Endothelial cell of umbilical vein (primary cell): ENCODE measurements around the gene EDRF1. TPM values are rescaled to one million over a fixed set of nuclear protein-coding genes. Genes with fewer than 3 reads are reported as not detected.

Source experiments
- BruUV-seq: library from RNA; stranded (reverse); fragments of 400-500 nt; replicated peaks from 2 replicates; lab custom pipeline; 2021; lab: Mats Ljungman, UMichigan
- CTCF ChIA-PET: fragments of 300-600, 350-600 bp; sonication (Branson Sonifier 250); formaldehyde crosslinking; loops from one replicate; lab custom pipeline; 2021; ENCODE audit warnings: antibody characterized with exemption, inconsistent platforms; lab: Charles Lee
- POLR2A ChIA-PET: fragments of 300-600, 350-600 bp; sonication (Branson Sonifier 250); formaldehyde crosslinking; loops from one replicate; lab custom pipeline; 2021; ENCODE audit warnings: antibody characterized with exemption, inconsistent platforms; lab: Charles Lee
- DNase-seq: peaks from one replicate; pipeline ENCODE4 v3.0.0-alpha.2; 2011; ENCODE audit warnings: low read depth, low spot score
- FAIRE-seq: peaks from 2 replicates; lab custom pipeline; 2011; peaks lifted over from hg19 to GRCh38; lab: Jason Lieb, UNC
- H2AFZ ChIP-seq: 2 replicates; pipeline ENCODE4 v1.6.0; 2012; ENCODE audit warnings: low read depth, low read length, control low read depth, inconsistent platforms
- H3K27ac ChIP-seq: 2 replicates; pipeline ENCODE4 v1.5.1; 2011; ENCODE audit warnings: low read depth, mild to moderate bottlenecking, control low read depth, low read length, moderate library complexity; ENCODE audit not compliant: insufficient read depth
- H3K27me3 ChIP-seq, 2 experiments: 2 replicates each; pipeline versions ENCODE4 v1.6.0 to v1.6.1; 2011; ENCODE audit warnings: low read length in 2 of 2, mixed read lengths in 1 of 2; ENCODE audit not compliant: control insufficient read depth in 2 of 2, insufficient read depth in 2 of 2
- H3K36me3 ChIP-seq, 2 experiments: 2 replicates in 1 of 2; 3 replicates in 1 of 2; pipeline ENCODE4 v1.5.1; 2011; ENCODE audit warnings: low read length in 2 of 2, mild to moderate bottlenecking in 1 of 2, moderate library complexity in 1 of 2; ENCODE audit not compliant: control insufficient read depth in 2 of 2, insufficient read depth in 2 of 2; ENCODE audit errors: extremely low read depth in 1 of 2
- H3K4me1 ChIP-seq: 3 replicates; pipeline ENCODE4 v1.5.1; 2011; ENCODE audit warnings: mild to moderate bottlenecking, low read length; ENCODE audit not compliant: control insufficient read depth, insufficient read depth; ENCODE audit errors: extremely low read depth
- H3K4me2 ChIP-seq: 2 replicates; pipeline ENCODE4 v1.6.1; 2011; ENCODE audit warnings: low read length, control low read depth, mixed read lengths; ENCODE audit not compliant: insufficient read depth
- H3K4me3 ChIP-seq, 3 experiments: fragments of 200-600 bp in 1 of 3; sonication (generic), shearing (Covaris generic) in 1 of 3; replicated peaks in 1 of 3; 2 replicates each; pipeline ENCODE4 v1.5.1; 2011 to 2016; ENCODE audit warnings: control low read depth in 3 of 3, low read length in 3 of 3, mild to moderate bottlenecking in 2 of 3, inconsistent platforms in 1 of 3, low read depth in 1 of 3, moderate library complexity in 1 of 3; ENCODE audit not compliant: insufficient read depth in 1 of 3
- H3K79me2 ChIP-seq: 2 replicates; pipeline ENCODE4 v1.6.0; 2012; ENCODE audit warnings: low read length, inconsistent platforms; ENCODE audit not compliant: control insufficient read depth, insufficient read depth
- H3K9ac ChIP-seq: replicated peaks from 2 replicates; pipeline ENCODE3; 2011; ENCODE audit warnings: low read length, control low read depth; ENCODE audit not compliant: insufficient read depth; ENCODE audit errors: extremely low read depth
- H3K9me1 ChIP-seq: replicated peaks from 3 replicates; pipeline ENCODE4 v1.6.0; 2011; ENCODE audit warnings: mild to moderate bottlenecking, low read length; ENCODE audit not compliant: control insufficient read depth, insufficient read depth; ENCODE audit errors: extremely low read depth
- H3K9me3 ChIP-seq: replicated peaks from 2 replicates; pipeline ENCODE4 v1.5.1; 2012; ENCODE audit warnings: low read length, inconsistent platforms; ENCODE audit not compliant: control insufficient read depth, insufficient read depth
- H4K20me1 ChIP-seq: replicated peaks from 2 replicates; pipeline ENCODE3; 2011; ENCODE audit warnings: mild to moderate bottlenecking, low read length; ENCODE audit not compliant: control insufficient read depth, insufficient read depth; ENCODE audit errors: extremely low read depth
- CTCF ChIP-seq, 2 donors: IDR thresholded peaks; 1 replicate in 1 of 2; 2 replicates in 1 of 2; pipeline ENCODE4 v1.5.1; 2011; ENCODE audit warnings: low read length in 2 of 2, mild to moderate bottlenecking in 2 of 2, moderate library complexity in 2 of 2, control low read depth in 1 of 2, inconsistent platforms in 1 of 2, low read depth in 1 of 2; ENCODE audit not compliant: insufficient read depth in 1 of 2; ENCODE audit errors: extremely low read depth in 1 of 2
- EZH2 ChIP-seq: IDR thresholded peaks from 2 replicates; pipeline ENCODE4 v1.6.1; 2012; ENCODE audit warnings: borderline replicate concordance, low read depth, mild to moderate bottlenecking, moderate library complexity, low read length, inconsistent platforms; ENCODE audit not compliant: severe bottlenecking
- FOS ChIP-seq: IDR thresholded peaks from 2 replicates; pipeline ENCODE4 v1.6.1; 2011; ENCODE audit warnings: mild to moderate bottlenecking, low read length, moderate library complexity, borderline replicate concordance; ENCODE audit not compliant: insufficient read depth
- GATA2 ChIP-seq: IDR thresholded peaks from 2 replicates; pipeline ENCODE4 v1.7.0; 2011; ENCODE audit warnings: low read depth, mild to moderate bottlenecking, moderate library complexity, mixed read lengths, low read length; ENCODE audit not compliant: insufficient read length, insufficient read depth
- JUN ChIP-seq: IDR thresholded peaks from 2 replicates; pipeline ENCODE4 v1.6.1; 2011; ENCODE audit warnings: borderline replicate concordance, low read depth; ENCODE audit not compliant: insufficient read length, insufficient read depth
- MYC ChIP-seq: IDR thresholded peaks from one replicate; pipeline ENCODE4 v1.6.1; 2011; ENCODE audit warnings: mild to moderate bottlenecking, low read depth, low read length
- POLR2A ChIP-seq: IDR thresholded peaks from 2 replicates; pipeline ENCODE4 v1.6.1; 2012; ENCODE audit warnings: low read depth, mild to moderate bottlenecking, control low read depth, low read length
- POLR2AphosphoS5 ChIP-seq: IDR thresholded peaks from 2 replicates; pipeline ENCODE4 v1.6.1; 2012; ENCODE audit warnings: low read depth, mild to moderate bottlenecking, control low read depth, low read length, moderate library complexity; ENCODE audit not compliant: insufficient read depth
- dilution Hi-C: fragments of 300-500 bp; cut with MboI; formaldehyde crosslinking; loops from one replicate; pipeline ENCODE4 v1.15.0; 2019; ENCODE audit warnings: low sequenced_read_pairs; ENCODE audit not compliant: extremely low pct_ligation_motif_present
- intact Hi-C: fragments of 100-400 bp; cut with micrococcal nuclease; formaldehyde crosslinking; loops from one replicate; pipeline ENCODE4 v1.10.0; 2022
- polyA plus RNA-seq, 4 experiments: library from polyadenylated mRNA; depleted of rRNA in 3 of 4; stranded (reverse) in 3 of 4; unstranded in 1 of 4; fragments of >200 nt; gene quantifications; 2 replicates each; pipeline versions ENCODE4 v1.2.1 to v1.2.3, GENCODE V29; 2011 to 2012; ENCODE audit warnings: missing spikeins in 1 of 4
- total RNA-seq: library from RNA; stranded (reverse); gene quantifications from 2 replicates; pipeline ENCODE4 v1.2.3, GENCODE V29; 2021
- TF ChIP-seq, protein P1 (sequence below): IDR thresholded peaks from 2 replicates; pipeline ENCODE4 v1.6.1; 2011; ENCODE audit not compliant: insufficient read depth, insufficient read length

Gene EDRF1
- total and polyA plus RNA-seq, 2 donors (not counting 3 experiments of a cell fraction or from before 2014, with no cell fraction given) = 11.6 to 27.8 TPM

DNA sequence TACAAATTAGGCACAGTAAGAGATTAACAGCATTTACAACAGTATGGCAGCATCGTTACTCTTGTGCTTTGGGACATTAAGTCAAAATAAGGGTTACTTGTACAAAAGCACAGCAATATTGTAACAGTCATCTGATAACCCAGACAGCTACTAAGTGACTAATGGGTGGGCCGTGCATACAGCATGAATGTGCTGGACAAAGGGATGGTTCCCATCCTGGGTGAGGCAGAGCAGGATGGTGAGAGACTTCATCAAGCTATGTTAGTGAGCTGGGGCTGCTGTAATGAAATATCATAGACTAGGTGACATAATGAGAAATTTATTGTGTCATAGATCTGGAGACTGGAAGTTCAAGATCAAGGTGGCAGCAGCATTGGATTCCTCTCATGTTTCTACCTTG lies 25.4 kb downstream of the EDRF1 start:
- Histone ChIP-seq H3K4me2 (no peak overlapping the region), H3K9ac (no peak overlapping the region), H3K9me3 (no peaks in the 10 kb centered on the region), H2AFZ (no peak overlapping the region), H3K4me1 (no peaks in the 10 kb centered on the region), H3K27ac (no peak overlapping the region), H3K27me3 (no peaks in the 10 kb centered on the region), H3K9me1 (no peaks in the 10 kb centered on the region), H3K36me3 (peaks cover 19 to 25% of the 10 kb centered on the region in 2 experiments), H4K20me1 (no peaks in the 10 kb centered on the region), H3K4me3 (no peak overlapping the region), H3K79me2 (no peaks in the 10 kb centered on the region)
- ChIA-PET POLR2A (no interaction called here), CTCF (no interaction called here)
- DNase-seq (no peak), FAIRE-seq (no peak)
- dilution Hi-C loops (no loop called here), intact Hi-C loops (loop anchor here (5.0 to 10.0 kb wide), 2 partner anchors 77 to 640 kb away; partner anchors contain the start of genes ADAM12, BCCIP and UROS)
- TF ChIP-seq, protein P1, sequence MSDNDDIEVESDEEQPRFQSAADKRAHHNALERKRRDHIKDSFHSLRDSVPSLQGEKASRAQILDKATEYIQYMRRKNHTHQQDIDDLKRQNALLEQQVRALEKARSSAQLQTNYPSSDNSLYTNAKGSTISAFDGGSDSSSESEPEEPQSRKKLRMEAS = no peak
- TF ChIP-seq JUN (no peak), POLR2AphosphoS5 (no peak), GATA2 (no peak), POLR2A (no peak), EZH2 (no peak), CTCF (IDR thresholded peaks at IDR 0.05; ENCODE audit: extremely low read depth in 1 of 2, insufficient read depth in 1 of 2, low read depth in 1 of 2, low read length in 2 of 2) (no peak), MYC (no peak), FOS (no peak)
- no TSS peak for BruUV-seq
